ENCODE results near the gene WNK2.

DNA sequence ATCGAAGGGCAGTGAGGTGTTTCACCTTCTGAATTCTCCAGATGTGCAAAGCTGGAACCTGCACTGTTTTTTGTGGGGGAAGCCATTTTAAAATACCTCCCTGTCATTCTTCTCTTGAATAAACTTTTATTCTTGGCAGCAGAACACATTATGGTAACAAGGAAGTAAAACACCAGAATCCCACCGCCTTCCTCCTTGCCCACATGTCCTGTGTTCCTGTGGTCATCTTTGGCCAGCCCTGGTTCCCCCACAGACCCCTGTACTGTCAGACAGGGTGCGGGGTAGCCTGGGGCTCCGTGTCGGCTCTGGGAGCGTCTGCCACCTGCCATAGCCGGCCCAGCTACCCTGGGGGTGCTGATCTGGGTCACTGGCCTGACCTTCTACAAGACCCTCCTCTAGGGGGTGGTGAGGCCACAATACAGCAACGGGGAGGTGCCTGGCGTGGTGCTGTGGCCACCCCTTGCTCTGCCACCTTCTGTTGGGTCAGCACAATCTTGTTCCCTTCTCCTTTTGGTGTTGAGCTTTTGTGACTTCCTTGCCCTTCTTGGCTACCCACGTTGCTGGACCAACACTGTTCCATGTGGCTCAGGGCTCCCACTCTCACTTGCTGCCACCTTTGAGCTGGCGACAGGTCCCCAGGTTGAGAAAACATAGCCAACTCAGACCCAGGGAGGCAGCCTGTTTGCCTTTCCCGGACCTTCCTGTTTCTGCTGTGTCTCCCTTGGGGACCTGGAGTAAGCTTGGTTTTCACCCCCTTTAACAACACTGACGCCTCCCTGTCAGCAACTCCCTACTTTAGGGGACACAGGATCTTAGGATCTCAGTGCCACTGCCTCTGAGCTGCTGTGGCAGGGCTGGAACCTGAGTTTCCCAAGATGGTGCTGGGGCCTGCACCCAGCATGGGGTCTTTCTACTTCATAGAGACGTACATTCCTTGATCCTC is 4.8 kb downstream of the WNK2 start:
- no peak for TF ChIP-seq EZH2 (IDR thresholded peaks at IDR 0.05)
- no peak for TF ChIP-seq POLR2AphosphoS5 (IDR thresholded peaks at IDR 0.05; ENCODE audit: borderline replicate concordance, low read depth, low read length)
- no peak for TF ChIP-seq FOXP2 (optimal IDR thresholded peaks at IDR 0.05; ENCODE audit: control extremely low read depth, extremely low read length, insufficient read depth)
